ENCODE measurements around the gene VTI1A. TPM values are rescaled to one million over a fixed set of nuclear protein-coding genes. Genes with fewer than 3 reads are reported as not detected.

VTI1A gene
- polyA plus RNA-seq, 1 donor: 17.2 TPM

DNA sequence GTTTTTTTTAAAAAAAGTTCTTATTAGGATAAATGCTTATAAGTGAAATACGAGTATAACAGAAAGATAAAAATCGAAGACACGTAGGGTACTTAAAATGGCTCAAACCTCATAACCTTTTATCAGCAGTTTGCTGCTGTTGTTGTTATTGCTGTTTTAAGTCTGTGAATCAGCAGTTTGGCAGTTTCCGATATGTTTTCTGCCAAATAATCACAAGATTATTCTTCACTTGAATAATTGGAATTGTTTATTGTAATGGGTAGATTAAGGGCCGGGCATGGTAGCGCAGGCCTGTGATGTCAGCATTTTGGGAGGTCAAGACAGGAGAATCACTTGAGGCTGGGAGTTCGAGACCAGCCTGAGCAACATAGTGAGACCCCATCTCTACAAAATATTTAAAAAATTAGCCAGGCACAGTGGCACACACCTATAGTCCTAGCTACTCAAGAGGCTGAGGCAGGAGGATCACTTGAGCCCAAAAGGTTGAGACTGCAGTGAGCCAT lies 177.6 kb downstream of the VTI1A start:
- DNase-seq: no peak
- Histone ChIP-seq H3K4me3 (ENCODE audit: low read length) (no peak overlapping the region), H3K27me3 (ENCODE audit: control insufficient read depth, insufficient read depth, low read length) (no peaks in the 10 kb centered on the region), H3K4me1 (ENCODE audit: control insufficient read depth, insufficient read depth, low read length) (no peaks in the 10 kb centered on the region), H3K27ac (ENCODE audit: low read length) (no peak overlapping the region), H3K9me3 (ENCODE audit: control insufficient read depth, low read depth, low read length) (no peaks in the 10 kb centered on the region), H3K36me3 (ENCODE audit: control insufficient read depth, insufficient read depth, low read length) (no peaks in the 10 kb centered on the region)
- WGBS (ENCODE audit: insufficient coverage, low lambda C conversion rate): 89% methylated on average over 3 of the region's 7 CpGs

- no CpG with 5 or more reads among the region's 5 CpGs for WGBS (ENCODE audit: insufficient coverage, low lambda C conversion rate)
- DNase-seq: no peak
- no peak overlapping the region for H3K4me3 ChIP-seq (ENCODE audit: low read length)
- H3K36me3 ChIP-seq (ENCODE audit: control insufficient read depth, insufficient read depth, low read length): no peaks in the 10 kb centered on the region
- H3K27me3 ChIP-seq (ENCODE audit: control insufficient read depth, insufficient read depth, low read length): no peaks in the 10 kb centered on the region
- H3K27ac ChIP-seq (ENCODE audit: low read length): no peak overlapping the region
- peaks cover 3% of the 10 kb centered on the region for H3K9me3 ChIP-seq (ENCODE audit: control insufficient read depth, low read depth, low read length)
- H3K4me1 ChIP-seq (ENCODE audit: control insufficient read depth, insufficient read depth, low read length): peaks cover 7% of the 10 kb centered on the region
These were observed 182.1 kb downstream of the VTI1A start for GRCh38 chr10:112628951-112629609.

GRCh38 chr10:112631501-112632400 lies 184.7 kb downstream of the VTI1A start:
- no peak overlapping the region for H3K4me3 ChIP-seq (ENCODE audit: low read length)
- WGBS (ENCODE audit: insufficient coverage, low lambda C conversion rate): 63% methylated on average over 2 of the region's 8 CpGs
- H3K9me3 ChIP-seq (ENCODE audit: control insufficient read depth, low read depth, low read length): peaks cover 3% of the 10 kb centered on the region
- no peaks in the 10 kb centered on the region for H3K27me3 ChIP-seq (ENCODE audit: control insufficient read depth, insufficient read depth, low read length)
- DNase-seq: peak; percentile 49 to 70
- H3K27ac ChIP-seq (ENCODE audit: low read length): peak overlapping the region; percentile 82
- H3K4me1 ChIP-seq (ENCODE audit: control insufficient read depth, insufficient read depth, low read length): peaks cover 7% of the 10 kb centered on the region
- no peaks in the 10 kb centered on the region for H3K36me3 ChIP-seq (ENCODE audit: control insufficient read depth, insufficient read depth, low read length)

- Histone ChIP-seq H3K4me3 (ENCODE audit: low read length) (no peak overlapping the region), H3K36me3 (ENCODE audit: control insufficient read depth, insufficient read depth, low read length) (no peaks in the 10 kb centered on the region), H3K27ac (ENCODE audit: low read length) (no peak overlapping the region), H3K4me1 (ENCODE audit: control insufficient read depth, insufficient read depth, low read length) (peaks cover 7% of the 10 kb centered on the region), H3K9me3 (ENCODE audit: control insufficient read depth, low read depth, low read length) (peaks cover 3% of the 10 kb centered on the region), H3K27me3 (ENCODE audit: control insufficient read depth, insufficient read depth, low read length) (no peaks in the 10 kb centered on the region)
- no peak for DNase-seq
- 92% methylated on average over 2 of the region's 5 CpGs for WGBS (ENCODE audit: insufficient coverage, low lambda C conversion rate)
These were observed 187.2 kb downstream of the VTI1A start for GRCh38 chr10:112634096-112634830.

- Histone ChIP-seq H3K27me3 (ENCODE audit: control insufficient read depth, insufficient read depth, low read length) (no peaks in the 10 kb centered on the region), H3K4me3 (ENCODE audit: low read length) (no peak overlapping the region), H3K36me3 (ENCODE audit: control insufficient read depth, insufficient read depth, low read length) (no peaks in the 10 kb centered on the region), H3K9me3 (ENCODE audit: control insufficient read depth, low read depth, low read length) (peaks cover 1% of the 10 kb centered on the region), H3K27ac (ENCODE audit: low read length) (no peak overlapping the region), H3K4me1 (ENCODE audit: control insufficient read depth, insufficient read depth, low read length) (no peaks in the 10 kb centered on the region)
- no peak for DNase-seq
- 20% methylated on average over 2 of the region's 3 CpGs for WGBS (ENCODE audit: insufficient coverage, low lambda C conversion rate)
These were observed 190.9 kb downstream of the VTI1A start for GRCh38 chr10:112637901-112638300.

GRCh38 chr10:112639298-112639697 lies 192.3 kb downstream of the VTI1A start:
- WGBS (ENCODE audit: insufficient coverage, low lambda C conversion rate): 100% methylated on average over 1 of the region's 1 CpG
- H3K4me1 ChIP-seq (ENCODE audit: control insufficient read depth, insufficient read depth, low read length): no peaks in the 10 kb centered on the region
- H3K36me3 ChIP-seq (ENCODE audit: control insufficient read depth, insufficient read depth, low read length): no peaks in the 10 kb centered on the region
- DNase-seq: no peak
- no peaks in the 10 kb centered on the region for H3K27me3 ChIP-seq (ENCODE audit: control insufficient read depth, insufficient read depth, low read length)
- H3K9me3 ChIP-seq (ENCODE audit: control insufficient read depth, low read depth, low read length): no peaks in the 10 kb centered on the region
- no peak overlapping the region for H3K27ac ChIP-seq (ENCODE audit: low read length)
- H3K4me3 ChIP-seq (ENCODE audit: low read length): no peak overlapping the region

DNA sequence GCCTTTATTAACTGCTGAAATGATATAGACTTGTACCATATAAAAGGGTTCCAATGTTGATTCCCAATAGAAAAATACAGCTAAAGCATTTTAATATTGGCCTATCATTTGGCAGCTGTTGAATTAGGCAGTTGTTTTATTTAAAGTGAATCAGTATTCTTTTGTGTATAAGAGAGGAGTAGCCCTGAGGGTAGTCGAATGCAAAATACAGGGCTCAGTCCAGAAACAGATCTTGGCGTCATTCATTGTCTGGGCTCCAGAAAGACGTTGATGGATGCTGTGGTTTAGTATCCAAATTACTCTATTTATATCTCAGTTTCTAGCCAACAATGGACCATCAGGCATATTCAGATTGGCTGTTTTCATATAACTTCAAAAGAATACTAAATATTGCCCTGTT lies 193.6 kb downstream of the VTI1A start:
- Histone ChIP-seq H3K9me3 (ENCODE audit: control insufficient read depth, low read depth, low read length) (no peaks in the 10 kb centered on the region), H3K27ac (ENCODE audit: low read length) (no peak overlapping the region), H3K36me3 (ENCODE audit: control insufficient read depth, insufficient read depth, low read length) (no peaks in the 10 kb centered on the region), H3K4me3 (ENCODE audit: low read length) (no peak overlapping the region), H3K27me3 (ENCODE audit: control insufficient read depth, insufficient read depth, low read length) (no peaks in the 10 kb centered on the region), H3K4me1 (ENCODE audit: control insufficient read depth, insufficient read depth, low read length) (no peaks in the 10 kb centered on the region)
- WGBS (ENCODE audit: insufficient coverage, low lambda C conversion rate): no CpG with 5 or more reads among the region's 3 CpGs
- DNase-seq: no peak

GRCh38 chr10:112643600-112644264 lies 196.7 kb downstream of the VTI1A start:
- WGBS (ENCODE audit: insufficient coverage, low lambda C conversion rate): 96% methylated on average over 4 of the region's 7 CpGs
- no peaks in the 10 kb centered on the region for H3K27me3 ChIP-seq (ENCODE audit: control insufficient read depth, insufficient read depth, low read length)
- H3K36me3 ChIP-seq (ENCODE audit: control insufficient read depth, insufficient read depth, low read length): no peaks in the 10 kb centered on the region
- no peak overlapping the region for H3K27ac ChIP-seq (ENCODE audit: low read length)
- no peaks in the 10 kb centered on the region for H3K9me3 ChIP-seq (ENCODE audit: control insufficient read depth, low read depth, low read length)
- H3K4me1 ChIP-seq (ENCODE audit: control insufficient read depth, insufficient read depth, low read length): no peaks in the 10 kb centered on the region
- no peak overlapping the region for H3K4me3 ChIP-seq (ENCODE audit: low read length)
- no peak for DNase-seq

GRCh38 chr10:112644265-112644645 lies 197.2 kb downstream of the VTI1A start:
- H3K4me1 ChIP-seq (ENCODE audit: control insufficient read depth, insufficient read depth, low read length): no peaks in the 10 kb centered on the region
- no peak overlapping the region for H3K4me3 ChIP-seq (ENCODE audit: low read length)
- no peaks in the 10 kb centered on the region for H3K9me3 ChIP-seq (ENCODE audit: control insufficient read depth, low read depth, low read length)
- H3K36me3 ChIP-seq (ENCODE audit: control insufficient read depth, insufficient read depth, low read length): no peaks in the 10 kb centered on the region
- H3K27ac ChIP-seq (ENCODE audit: low read length): no peak overlapping the region
- DNase-seq: no peak
- no peaks in the 10 kb centered on the region for H3K27me3 ChIP-seq (ENCODE audit: control insufficient read depth, insufficient read depth, low read length)
- WGBS (ENCODE audit: insufficient coverage, low lambda C conversion rate): no CpG with 5 or more reads among the region's 2 CpGs
